ENCODE data around the gene PPP2R5C. TPM values are rescaled to one million over a fixed set of nuclear protein-coding genes. Genes with fewer than 3 reads are reported as not detected.

PPP2R5C gene
- polyA plus RNA-seq, 1 donor from 2014 or later = 111 TPM

- Histone ChIP-seq H3K27ac (ENCODE audit: low read length) (no peak overlapping the region), H3K9me3 (ENCODE audit: low read length) (no peaks in the 10 kb centered on the region), H3K36me3 (ENCODE audit: insufficient read depth, low read length) (no peaks in the 10 kb centered on the region), H3K9me2 (ENCODE audit: insufficient read depth, low read length) (no peaks in the 10 kb centered on the region), H4K20me1 (ENCODE audit: insufficient read depth) (no peaks in the 10 kb centered on the region), H2AFZ (ENCODE audit: low read depth, low read length) (no peak overlapping the region), H3K79me2 (replicated peaks; ENCODE audit: insufficient read depth, low read length) (no peaks in the 10 kb centered on the region), H3K9ac (ENCODE audit: low read length) (no peak overlapping the region), H3K4me3 (ENCODE audit: low read length) (no peak overlapping the region), H3F3A (ENCODE audit: insufficient read depth, low read length, poor library complexity, severe bottlenecking) (no peaks in the 10 kb centered on the region), H3K27me3 (ENCODE audit: insufficient read depth, low read depth, low read length) (no peaks in the 10 kb centered on the region), H3K4me2 (ENCODE audit: low read length) (no peak overlapping the region)
- TF ChIP-seq SMC3 (conservative IDR thresholded peaks at IDR 0.05; ENCODE audit: poor library complexity) (no peak), EZH2 (IDR thresholded peaks at IDR 0.05; ENCODE audit: borderline replicate concordance, insufficient read depth, low read length, poor library complexity, severe bottlenecking) (no peak), REST (IDR thresholded peaks at IDR 0.05; ENCODE audit: borderline replicate concordance) (no peak), TAF1 (IDR thresholded peaks at IDR 0.05; ENCODE audit: low read depth) (no peak), POLR2AphosphoS5 (IDR thresholded peaks at IDR 0.05) (no peak), EP300 (conservative IDR thresholded peaks at IDR 0.05; ENCODE audit: poor library complexity, severe bottlenecking) (no peak), CTCF (IDR thresholded peaks at IDR 0.05; ENCODE audit: poor library complexity, severe bottlenecking) (no peak)
Observed at GRCh38 chr14:101755591-101756324, 5.8 kb upstream of the PPP2R5C start.

GRCh38 chr14:101757064-101757838 is 4.3 kb upstream of the PPP2R5C start:
- H3F3A ChIP-seq (ENCODE audit: insufficient read depth, low read length, poor library complexity, severe bottlenecking) = no peaks in the 10 kb centered on the region
- H3K4me2 ChIP-seq (ENCODE audit: low read length) = no peak overlapping the region

More at GRCh38 chr14:101757064-101757838, 4.3 kb upstream of the PPP2R5C start:
- Histone ChIP-seq H3K9me3 (ENCODE audit: low read length) (no peaks in the 10 kb centered on the region), H3K79me2 (replicated peaks; ENCODE audit: insufficient read depth, low read length) (no peaks in the 10 kb centered on the region), H3K4me3 (ENCODE audit: low read length) (no peak overlapping the region), H3K9ac (ENCODE audit: low read length) (no peak overlapping the region), H3K9me2 (ENCODE audit: insufficient read depth, low read length) (no peaks in the 10 kb centered on the region), H3K27me3 (ENCODE audit: insufficient read depth, low read depth, low read length) (no peaks in the 10 kb centered on the region), H3K36me3 (ENCODE audit: insufficient read depth, low read length) (no peaks in the 10 kb centered on the region), H3K27ac (ENCODE audit: low read length) (no peak overlapping the region), H4K20me1 (ENCODE audit: insufficient read depth) (no peaks in the 10 kb centered on the region), H2AFZ (ENCODE audit: low read depth, low read length) (no peak overlapping the region)
- TF ChIP-seq EZH2 (IDR thresholded peaks at IDR 0.05; ENCODE audit: borderline replicate concordance, insufficient read depth, low read length, poor library complexity, severe bottlenecking) (no peak), POLR2AphosphoS5 (IDR thresholded peaks at IDR 0.05) (no peak), MXI1 (conservative IDR thresholded peaks at IDR 0.05; ENCODE audit: poor library complexity, severe bottlenecking) (no peak), REST (IDR thresholded peaks at IDR 0.05; ENCODE audit: borderline replicate concordance) (no peak), SMC3 (conservative IDR thresholded peaks at IDR 0.05; ENCODE audit: poor library complexity) (no peak), CTCF (IDR thresholded peaks at IDR 0.05; ENCODE audit: poor library complexity, severe bottlenecking) (no peak), TAF1 (IDR thresholded peaks at IDR 0.05; ENCODE audit: low read depth) (no peak), RAD21 (conservative IDR thresholded peaks at IDR 0.05) (no peak), EP300 (conservative IDR thresholded peaks at IDR 0.05; ENCODE audit: poor library complexity, severe bottlenecking) (no peak)
